Gastrocnemius medialis (tissue), 4 donors: ENCODE results near the gene TRPV6. TPM values are rescaled to one million over a fixed set of nuclear protein-coding genes. Genes with fewer than 3 reads are reported as not detected.

Source experiments
- ATAC-seq, 2 donors: fragments of 150-250 bp; one replicate each; pipeline ENCODE4 v1.9.1; 2016
- DNase-seq, 2 donors: peaks; one replicate each; pipeline ENCODE4 v3.0.0-alpha.2; 2019
- H3K27ac ChIP-seq, 4 donors: fragments of 200-600 bp; sonication (generic); 1 replicate in 1 of 4; 2 replicates in 3 of 4; pipeline ENCODE4 v1.5.1; 2016 to 2018; ENCODE audit warnings: mild to moderate bottlenecking in 2 of 4, moderate library complexity in 1 of 4
- H3K27me3 ChIP-seq, 3 donors: fragments of 200-600 bp; sonication (generic) in 2 of 3; 1 replicate in 1 of 3; 2 replicates in 2 of 3; pipeline versions ENCODE4 v1.5.1 to v1.6.0; 2016 to 2019; ENCODE audit warnings: mild to moderate bottlenecking in 1 of 3, moderate library complexity in 1 of 3
- H3K36me3 ChIP-seq, 2 donors: fragments of 200-600 bp; sonication (generic) in 1 of 2; one replicate each; pipeline ENCODE4 v1.5.1; 2017 to 2018
- H3K4me1 ChIP-seq, 2 donors: fragments of 200-600 bp; sonication (generic) in 1 of 2; one replicate each; pipeline ENCODE4 v1.5.1; 2016 to 2017; ENCODE audit warnings: mild to moderate bottlenecking in 2 of 2
- H3K4me3 ChIP-seq, 4 donors: fragments of 200-600 bp; sonication (generic) in 3 of 4; 1 replicate in 1 of 4; 2 replicates in 3 of 4; pipeline ENCODE4 v1.5.1; 2016 to 2019; ENCODE audit warnings: mild to moderate bottlenecking in 2 of 4
- H3K9me3 ChIP-seq, 3 donors: fragments of 200-600 bp; sonication (generic) in 2 of 3; 1 replicate in 1 of 3; 2 replicates in 2 of 3; pipeline ENCODE4 v1.5.1; 2016 to 2019
- POLR2A ChIP-seq, 2 donors: fragments of 450-650 bp; IDR thresholded peaks; one replicate each; pipeline ENCODE4 v1.6.1; 2017; ENCODE audit warnings: antibody characterized with exemption in 2 of 2, mild to moderate bottlenecking in 2 of 2, moderate library complexity in 2 of 2
- in situ Hi-C, 4 donors: fragments of 200-750 bp; cut with MboI; loops; one replicate each; pipeline versions ENCODE4 v1.15.0 to v1.8.0; 2017; ENCODE audit warnings: low sequenced_read_pairs in 4 of 4
- intact Hi-C: fragments of 100-400 bp; cut with DNase I; formaldehyde crosslinking; loops from one replicate; pipeline ENCODE4 v1.15.1; 2023; ENCODE audit warnings: low total_unique reads
- total RNA-seq, 4 donors: library from RNA; depleted of rRNA; stranded (reverse); fragments of >200 nt; gene quantifications; one replicate each; pipeline versions ENCODE4 v1.1.0 to v1.2.3, GENCODE V29; 2016
- TF ChIP-seq, protein P1 (sequence below), 5 experiments: fragments of 450-650 bp in 3 of 5; fragments of 200-600 bp in 2 of 5; sonication (generic) in 2 of 5; IDR thresholded peaks in 4 of 5; conservative IDR thresholded peaks in 1 of 5; 1 replicate in 4 of 5; 2 replicates in 1 of 5; pipeline ENCODE4 v1.5.1; 2016 to 2019; ENCODE audit warnings: antibody characterized with exemption in 5 of 5, mild to moderate bottlenecking in 3 of 5, moderate library complexity in 3 of 5

The TRPV6 gene
- total RNA-seq, 4 donors from 2014 or later = not detected

DNA sequence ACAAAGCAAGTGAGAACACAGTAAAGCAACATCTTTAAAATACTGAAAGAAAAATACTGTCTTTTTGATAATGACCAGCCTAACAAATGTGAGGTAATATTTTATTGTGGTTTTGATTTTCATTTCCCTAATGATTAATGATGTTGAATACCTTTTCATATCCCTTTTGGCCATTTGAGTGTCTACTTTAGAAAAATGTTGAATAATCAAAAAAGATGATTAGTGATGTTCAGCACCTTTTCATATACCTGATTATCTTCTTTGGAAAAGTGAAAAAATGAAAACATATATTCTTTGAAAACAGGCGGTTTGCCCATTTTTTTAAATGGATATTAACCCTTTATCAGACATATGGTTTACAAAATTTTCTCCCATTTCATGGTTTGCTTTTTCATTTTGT lies 62.8 kb downstream of the TRPV6 start:
- Histone ChIP-seq H3K4me3 (no peak overlapping the region), H3K4me1 (no peaks in the 10 kb centered on the region), H3K27ac (no peak overlapping the region), H3K9me3 (peaks cover 0 to 5% (median 0%) of the 10 kb centered on the region in 3 donors), H3K36me3 (no peaks in the 10 kb centered on the region), H3K27me3 (peaks cover 0 to 4% (median 0%) of the 10 kb centered on the region in 3 donors)
- ATAC-seq (no peak), DNase-seq (no peak)
- no peak for TF ChIP-seq POLR2A (IDR thresholded peaks at IDR 0.05)
- TF ChIP-seq, protein P1, sequence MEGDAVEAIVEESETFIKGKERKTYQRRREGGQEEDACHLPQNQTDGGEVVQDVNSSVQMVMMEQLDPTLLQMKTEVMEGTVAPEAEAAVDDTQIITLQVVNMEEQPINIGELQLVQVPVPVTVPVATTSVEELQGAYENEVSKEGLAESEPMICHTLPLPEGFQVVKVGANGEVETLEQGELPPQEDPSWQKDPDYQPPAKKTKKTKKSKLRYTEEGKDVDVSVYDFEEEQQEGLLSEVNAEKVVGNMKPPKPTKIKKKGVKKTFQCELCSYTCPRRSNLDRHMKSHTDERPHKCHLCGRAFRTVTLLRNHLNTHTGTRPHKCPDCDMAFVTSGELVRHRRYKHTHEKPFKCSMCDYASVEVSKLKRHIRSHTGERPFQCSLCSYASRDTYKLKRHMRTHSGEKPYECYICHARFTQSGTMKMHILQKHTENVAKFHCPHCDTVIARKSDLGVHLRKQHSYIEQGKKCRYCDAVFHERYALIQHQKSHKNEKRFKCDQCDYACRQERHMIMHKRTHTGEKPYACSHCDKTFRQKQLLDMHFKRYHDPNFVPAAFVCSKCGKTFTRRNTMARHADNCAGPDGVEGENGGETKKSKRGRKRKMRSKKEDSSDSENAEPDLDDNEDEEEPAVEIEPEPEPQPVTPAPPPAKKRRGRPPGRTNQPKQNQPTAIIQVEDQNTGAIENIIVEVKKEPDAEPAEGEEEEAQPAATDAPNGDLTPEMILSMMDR (IDR thresholded peaks at IDR 0.05 in 4 of 5, conservative IDR thresholded peaks at IDR 0.05 in 1 of 5) = no peak
- in situ Hi-C loops (no loop called here), intact Hi-C loops (no loop called here)

Other genes with a start within 250 kb of the TRPV6 start
- gene PRSS1, start 136.3 kb downstream of the TRPV6 start, total RNA-seq = not detected
- not detected for gene PRSS2, start 114.8 kb downstream of the TRPV6 start, total RNA-seq
- 1 to 10 TPM; 2.0 to 8.9 (median 2.8) TPM for gene EPHB6, start 30.7 kb downstream of the TRPV6 start, total RNA-seq
- gene TRPV5, start 48.0 kb upstream of the TRPV6 start, total RNA-seq = not detected
- gene LLCFC1, start 53.7 kb upstream of the TRPV6 start, total RNA-seq = not detected
- not detected for gene KEL, start 76.6 kb upstream of the TRPV6 start, total RNA-seq
- gene OR9A2, start 141.4 kb upstream of the TRPV6 start, total RNA-seq = not detected
- gene OR6V1, start 166.6 kb upstream of the TRPV6 start, total RNA-seq = not detected
- gene PIP, start 246.3 kb upstream of the TRPV6 start, total RNA-seq = not detected